GM18873 (cell line): ENCODE results near the gene SCN4A.
A peak's percentile ranks its signal among the peaks of the same experiment; 100 is the strongest.
"Not testable (repeated sequence)": the region's sequence is repeated elsewhere in the genome, so short reads cannot be mapped to it uniquely, and the experiment has no call there.

Experiments used
- ATAC-seq: cut with Tn5 transposase; IDR thresholded peaks from one replicate; pipeline ENCODE4 v1.9.1; 2021; ENCODE audit warnings: mild to moderate bottlenecking, moderate library complexity, moderate number of reproducible peaks; ENCODE audit not compliant: unreplicated experiment, low FRiP score

SCN4A gene

DNA sequence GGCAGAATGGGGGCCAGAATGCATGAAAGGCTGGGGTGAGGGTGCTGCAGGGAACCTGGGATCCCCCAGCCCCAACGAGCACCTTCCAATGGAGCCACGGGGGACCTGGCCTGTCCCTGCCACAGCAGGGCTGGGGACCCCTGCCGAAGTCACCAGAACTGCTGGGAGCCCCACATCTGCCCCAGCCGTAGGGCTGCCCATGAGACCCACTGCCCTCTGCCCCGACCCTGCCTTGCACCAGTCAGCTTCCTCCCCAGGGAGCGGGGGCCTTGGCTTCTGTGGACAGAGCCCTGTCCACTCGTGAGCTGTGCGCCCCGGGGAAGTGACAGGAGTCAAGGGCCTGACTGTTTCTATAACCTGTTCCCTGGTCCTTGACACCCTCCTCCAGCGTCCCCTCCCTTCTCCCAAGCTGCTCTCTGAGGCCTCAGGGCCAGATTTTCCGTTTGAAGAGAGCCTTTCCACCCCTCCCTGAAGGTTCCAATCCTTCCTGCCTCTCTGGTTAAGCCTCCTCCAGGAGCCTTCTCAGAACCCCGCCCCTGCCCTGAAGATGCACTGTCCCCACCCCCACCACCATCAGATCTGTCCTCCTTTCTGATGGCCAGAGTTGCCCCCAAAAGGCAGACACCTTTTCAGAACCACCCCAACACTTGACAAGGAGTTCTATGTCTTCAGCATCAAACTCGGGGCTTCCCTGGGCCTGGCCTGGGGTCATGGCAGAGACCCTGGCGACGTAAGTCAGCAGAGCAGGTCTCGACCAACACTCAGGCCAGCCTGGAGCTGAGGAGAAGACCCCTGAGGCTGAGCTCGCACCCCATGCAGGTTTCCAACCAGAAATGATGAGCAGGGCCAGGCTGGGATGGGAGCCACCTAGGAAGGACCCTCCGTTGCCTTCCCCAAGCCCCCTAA, 14.8 kb upstream of the SCN4A start:
- ATAC-seq = no peak

DNA sequence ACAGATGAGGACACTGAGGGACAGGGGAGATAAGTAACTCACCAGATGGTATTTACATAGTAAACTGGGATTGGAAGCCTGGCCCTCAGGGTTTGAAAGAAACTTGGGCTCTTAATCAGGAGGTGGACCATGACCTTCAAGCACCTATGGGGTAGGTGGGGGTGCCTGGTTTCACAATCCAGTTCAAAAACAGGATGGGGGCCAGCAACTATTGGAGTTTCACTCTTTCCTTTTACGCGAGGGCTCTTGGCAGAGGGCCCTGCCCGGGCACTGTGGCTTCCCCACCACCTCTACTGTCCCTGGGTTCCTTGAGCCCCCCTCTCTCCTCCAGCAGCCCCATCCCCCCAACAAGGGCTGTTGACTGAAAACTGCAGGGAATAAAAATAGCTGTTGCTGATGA, 14.1 kb upstream of the SCN4A start:
- no peak for ATAC-seq

DNA sequence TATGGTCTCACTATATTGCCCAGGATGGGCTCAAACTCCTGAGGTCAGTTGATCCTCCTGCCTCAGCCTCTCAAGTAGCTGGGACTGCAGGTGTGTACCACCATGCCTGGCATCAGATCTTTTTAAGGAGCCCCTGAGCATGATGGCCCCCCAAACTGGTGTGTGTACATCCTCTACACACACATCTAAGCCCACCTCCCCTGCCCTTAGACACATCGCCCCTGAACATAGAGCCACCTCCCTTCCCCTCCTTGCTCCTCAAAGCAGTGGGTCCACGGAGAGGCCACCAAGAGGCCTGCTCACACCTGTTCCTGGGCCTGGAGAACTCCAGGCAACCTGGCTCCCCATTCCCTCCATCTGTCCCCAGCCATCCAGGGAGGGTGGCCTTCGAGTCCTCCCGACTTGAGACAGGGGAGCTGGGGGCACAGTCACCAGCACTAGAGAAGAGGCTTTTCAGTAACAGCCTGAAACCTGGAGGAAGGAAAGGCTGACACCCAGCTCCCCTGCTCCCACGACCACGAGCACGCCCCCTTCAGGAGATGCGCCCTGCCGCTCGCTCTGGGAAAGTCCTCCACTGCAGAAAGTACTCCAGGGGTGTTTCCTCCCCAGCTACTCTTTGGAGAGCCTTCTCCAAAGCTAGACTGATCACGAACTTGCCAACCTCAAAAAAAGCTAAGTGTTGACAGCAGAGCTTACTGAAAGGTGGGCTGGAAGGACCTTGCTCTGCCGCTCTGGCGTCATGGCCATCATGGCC, 12.8 kb upstream of the SCN4A start:
- ATAC-seq = no peak

DNA sequence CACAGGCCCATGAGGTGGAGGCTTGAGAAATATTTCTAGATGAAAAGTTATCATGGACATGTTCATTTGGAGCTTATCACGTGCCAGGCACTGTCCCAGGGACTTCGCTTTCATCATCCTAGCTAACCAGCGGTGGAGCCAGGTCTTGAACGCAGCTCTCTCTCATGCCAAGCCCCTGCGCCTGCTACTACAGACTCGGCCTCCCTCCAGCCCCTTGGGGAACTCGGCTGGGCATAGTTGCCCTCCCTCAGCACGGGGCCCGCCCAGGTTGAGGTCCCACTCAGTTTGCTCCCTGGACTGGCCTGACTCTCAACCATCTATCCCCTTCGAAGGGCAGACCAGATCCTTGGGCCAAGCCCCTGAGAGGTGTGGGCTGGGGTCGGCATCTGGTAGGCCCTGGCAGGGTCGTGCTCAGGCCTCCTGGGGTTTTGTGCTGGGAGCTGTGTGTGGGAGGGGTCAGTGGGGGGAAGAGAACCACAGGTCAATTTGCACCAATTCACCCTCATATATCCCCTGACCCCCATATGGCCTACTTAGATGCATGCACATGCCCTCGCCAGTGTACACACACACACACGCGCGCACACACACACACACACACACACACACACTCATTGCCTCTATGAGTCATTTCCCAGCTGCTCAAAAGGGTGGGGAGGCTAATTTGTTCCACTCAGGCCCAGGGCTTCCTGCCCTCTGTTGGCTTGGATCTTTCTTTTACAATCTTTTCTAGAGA, 12.1 kb upstream of the SCN4A start:
- ATAC-seq = no peak

DNA sequence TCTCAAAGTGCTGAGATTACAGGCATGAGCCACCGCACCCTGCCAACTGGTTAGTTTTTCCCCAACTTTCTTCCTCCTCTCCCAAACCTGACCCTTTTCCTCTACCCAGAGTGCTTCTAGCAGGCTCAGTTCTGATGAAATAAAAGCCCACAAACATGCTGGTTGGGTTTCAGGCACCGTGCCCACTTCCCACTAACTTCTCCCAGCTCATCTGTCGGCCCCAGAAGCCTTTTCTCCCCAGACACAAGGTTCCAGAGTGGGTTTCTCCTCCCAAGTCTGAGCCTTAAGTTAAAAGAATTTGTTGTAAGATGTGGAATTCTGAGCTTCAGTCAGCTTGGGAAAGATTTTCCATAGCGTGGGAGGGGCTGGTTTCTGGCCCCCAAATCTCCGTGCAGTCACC, 11.5 kb upstream of the SCN4A start:
- no peak for ATAC-seq

DNA sequence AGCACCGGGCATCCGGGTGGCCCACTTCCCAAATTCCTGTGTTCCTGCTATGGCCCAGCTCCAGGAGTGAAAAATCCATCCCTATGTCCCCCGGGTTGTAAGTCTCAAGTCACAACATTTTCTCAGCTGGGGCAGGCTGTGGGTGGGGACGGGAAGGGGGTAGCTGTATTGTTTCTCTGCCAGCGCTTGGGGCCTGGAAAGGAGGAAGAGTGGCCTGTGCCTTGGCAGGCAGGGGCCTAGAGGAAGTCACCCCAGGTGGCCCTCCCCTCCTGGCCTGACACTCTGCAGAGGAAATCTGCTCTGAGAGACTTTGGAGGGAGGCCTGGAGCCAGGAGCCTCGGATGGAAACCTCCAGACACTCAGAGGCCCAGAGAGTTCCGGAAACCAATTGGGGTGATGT, 10.6 kb upstream of the SCN4A start:
- no peak for ATAC-seq

DNA sequence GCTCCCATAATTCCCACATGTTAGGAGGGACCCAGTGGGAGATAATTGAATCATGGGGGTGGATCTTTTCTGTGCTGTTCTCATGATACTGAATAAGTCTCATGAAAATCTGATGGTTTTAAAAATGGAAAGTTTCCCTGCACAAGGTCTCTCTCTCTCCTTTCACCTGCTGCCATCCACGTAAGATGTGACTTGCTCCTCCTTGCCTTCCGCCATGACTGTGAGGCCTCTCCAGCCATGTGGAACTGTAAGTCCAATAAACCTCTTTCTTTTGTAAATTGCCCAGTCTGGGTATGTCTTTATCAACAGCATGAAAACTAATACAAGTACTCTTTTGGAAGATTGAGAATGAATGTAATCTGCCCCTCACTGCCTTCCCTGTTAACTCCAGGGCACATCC, 9.9 kb upstream of the SCN4A start:
- ATAC-seq = not testable (repeated sequence)

DNA sequence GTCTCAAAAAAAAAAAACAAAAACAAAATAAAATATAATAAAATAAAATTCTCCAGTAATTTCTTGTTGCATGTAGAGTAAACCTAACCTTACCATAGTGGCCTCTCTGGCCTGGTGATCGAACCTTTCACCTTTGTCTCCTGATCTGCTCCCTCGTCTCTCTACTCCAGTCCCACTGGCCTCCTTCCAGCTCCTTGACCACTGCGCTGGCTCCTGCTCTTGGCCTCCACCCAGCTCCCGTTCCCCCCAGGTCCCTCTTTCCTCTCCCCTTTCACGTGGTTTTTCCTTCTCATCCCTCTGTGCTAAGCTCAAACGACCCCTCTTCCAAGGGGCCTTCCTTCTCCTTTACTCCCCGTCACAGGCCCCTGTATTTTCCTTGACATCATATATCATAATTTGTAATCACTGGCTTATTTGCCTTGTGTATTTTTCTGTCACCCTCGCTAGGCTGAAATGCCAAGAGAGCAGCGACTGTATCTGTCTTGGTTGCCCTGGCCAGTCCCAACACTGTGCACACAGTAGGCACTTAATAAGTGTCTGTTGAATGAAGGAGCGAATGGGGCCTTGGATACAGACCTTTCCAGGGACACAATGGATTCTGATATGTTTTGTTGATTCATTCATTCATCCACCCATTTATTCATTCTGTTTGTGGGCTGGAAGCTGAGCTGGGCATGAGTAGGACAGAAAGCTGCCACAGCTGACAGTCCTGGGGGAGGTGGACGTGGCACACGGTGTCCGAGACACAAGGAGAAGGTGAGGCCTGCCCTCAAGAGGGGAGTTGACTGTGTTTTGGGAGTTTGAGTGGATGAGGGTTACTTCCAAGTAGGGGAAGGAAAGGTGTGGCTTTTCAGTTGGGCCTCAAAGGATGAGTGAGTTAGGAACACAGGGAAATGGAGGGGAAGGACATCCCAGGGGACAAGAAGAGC, 5.8 kb upstream of the SCN4A start:
- no peak for ATAC-seq

DNA sequence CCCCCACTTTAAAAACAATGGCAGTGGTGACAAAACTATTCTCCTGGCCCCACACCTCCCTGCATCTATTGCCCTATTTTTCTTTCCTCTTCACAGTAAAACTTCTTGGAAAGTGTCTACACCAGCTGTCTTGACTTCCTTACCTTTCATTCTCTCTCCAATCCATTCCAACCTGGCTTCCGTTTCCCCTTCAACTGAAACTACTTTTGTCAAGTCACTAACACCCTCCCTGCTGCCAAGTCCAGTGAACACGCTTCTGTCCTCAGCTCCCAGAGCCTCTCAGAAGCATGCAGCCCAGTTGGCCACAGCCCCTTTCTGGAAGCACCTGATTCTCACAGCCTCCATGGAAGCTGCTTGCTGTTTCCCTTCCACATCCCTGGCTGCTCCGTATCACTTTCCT, 4.0 kb upstream of the SCN4A start:
- no peak for ATAC-seq

DNA sequence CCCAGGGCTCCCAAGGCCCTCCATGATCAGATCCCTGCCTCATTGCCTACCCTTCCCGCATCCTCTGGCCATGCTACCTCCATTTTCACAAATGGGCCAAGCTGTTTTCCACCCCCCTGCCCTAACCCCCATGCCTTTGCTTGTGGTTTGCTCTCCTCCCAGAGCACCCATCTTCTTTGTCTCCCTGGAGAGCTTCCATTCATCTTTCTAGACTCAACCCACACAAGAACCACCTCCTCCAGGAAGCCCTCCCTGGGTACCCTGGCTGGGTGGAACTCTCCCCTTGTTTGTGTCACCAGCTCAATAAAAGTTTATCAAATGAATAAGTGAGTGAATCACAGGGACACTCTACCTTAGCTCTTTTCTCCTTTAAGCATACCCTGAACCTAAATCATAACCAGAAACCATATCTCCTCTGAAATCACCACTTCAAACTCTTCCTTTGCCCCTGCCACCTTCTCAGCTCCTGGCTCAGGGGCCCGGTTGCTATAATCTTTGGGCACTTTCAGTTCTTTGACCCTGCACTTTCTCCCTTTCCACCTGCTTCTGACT, 2.9 kb upstream of the SCN4A start:
- no peak for ATAC-seq

DNA sequence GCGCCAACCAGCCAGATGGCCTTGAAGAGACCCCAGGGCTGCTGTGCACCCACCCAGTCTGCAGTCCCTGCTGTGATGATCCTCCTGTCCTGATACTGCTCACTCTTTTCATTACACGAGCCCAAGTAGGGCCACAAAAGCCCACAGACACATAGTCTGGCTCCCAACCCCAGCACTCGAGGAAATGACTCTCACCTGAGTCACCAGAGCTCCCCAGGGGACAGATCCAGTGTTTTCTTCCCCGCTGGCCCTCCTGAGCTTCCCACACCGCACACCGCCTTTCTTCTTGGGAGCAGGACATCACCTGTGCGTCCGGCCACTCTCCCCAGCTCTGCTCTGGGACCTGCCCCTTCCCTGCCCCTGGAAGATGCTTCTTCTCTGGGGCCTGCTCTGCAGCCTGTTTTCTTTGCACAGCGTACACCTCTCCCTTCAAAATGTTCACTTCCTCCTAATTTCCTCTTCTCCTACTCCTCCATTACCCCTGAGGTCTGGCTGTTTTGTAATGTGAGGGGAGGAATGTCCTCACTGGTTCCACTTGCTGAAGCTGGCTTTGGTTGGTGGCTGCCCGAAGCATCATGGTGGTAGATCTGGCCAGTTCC, 2.0 kb upstream of the SCN4A start:
- ATAC-seq = no peak

DNA sequence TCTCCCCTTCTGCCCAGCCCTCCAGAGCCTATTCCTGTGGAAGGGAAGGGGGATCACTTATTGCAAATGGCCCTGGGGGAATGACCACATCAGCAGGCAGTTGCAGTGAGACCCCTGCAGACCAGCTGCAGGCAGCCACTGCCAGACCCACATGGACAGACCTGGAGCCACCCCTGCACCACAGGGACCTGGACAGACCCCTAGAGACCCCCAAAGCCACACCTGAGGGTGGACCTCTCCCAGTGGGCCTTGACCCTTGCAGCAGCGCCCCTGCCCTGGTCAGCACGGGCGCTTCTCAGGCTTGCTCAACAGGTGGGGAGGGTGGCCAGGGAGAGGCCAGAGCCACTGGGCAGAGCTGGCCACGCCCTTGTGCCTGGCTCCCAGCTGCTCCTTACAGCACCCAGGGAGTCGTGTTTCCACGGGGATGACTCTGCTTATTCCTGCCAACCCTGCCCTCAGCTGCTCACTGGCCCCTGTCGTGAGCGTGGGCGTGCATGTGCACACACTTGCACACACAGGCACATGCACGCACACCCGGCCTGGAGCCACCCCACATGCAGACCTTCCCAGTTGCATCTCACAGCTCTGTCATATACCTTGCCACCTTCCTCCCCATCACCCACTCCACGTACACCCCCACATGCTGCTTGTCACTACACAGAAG, 1.3 kb upstream of the SCN4A start:
- no peak for ATAC-seq

DNA sequence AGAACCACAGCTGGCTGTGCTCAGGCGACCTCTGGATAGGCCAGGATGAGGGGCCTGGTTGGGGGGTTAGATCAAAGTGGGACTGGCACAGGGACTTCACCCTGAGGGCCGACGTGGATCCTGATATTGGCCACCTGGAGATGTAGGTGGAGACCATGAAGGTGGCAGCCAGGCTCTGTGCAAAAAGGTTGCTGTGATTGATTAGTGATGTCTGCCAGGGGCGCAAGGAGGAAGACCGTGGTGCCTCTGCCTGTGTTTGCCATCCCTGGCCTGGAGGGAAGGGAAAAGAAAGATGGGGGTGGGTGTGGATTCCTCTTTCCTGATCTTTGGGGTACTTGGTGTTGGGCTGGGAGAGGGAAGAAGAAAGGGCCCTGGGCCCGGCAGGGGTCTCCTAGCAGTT, 529 bp upstream of the SCN4A start:
- ATAC-seq = no peak

DNA sequence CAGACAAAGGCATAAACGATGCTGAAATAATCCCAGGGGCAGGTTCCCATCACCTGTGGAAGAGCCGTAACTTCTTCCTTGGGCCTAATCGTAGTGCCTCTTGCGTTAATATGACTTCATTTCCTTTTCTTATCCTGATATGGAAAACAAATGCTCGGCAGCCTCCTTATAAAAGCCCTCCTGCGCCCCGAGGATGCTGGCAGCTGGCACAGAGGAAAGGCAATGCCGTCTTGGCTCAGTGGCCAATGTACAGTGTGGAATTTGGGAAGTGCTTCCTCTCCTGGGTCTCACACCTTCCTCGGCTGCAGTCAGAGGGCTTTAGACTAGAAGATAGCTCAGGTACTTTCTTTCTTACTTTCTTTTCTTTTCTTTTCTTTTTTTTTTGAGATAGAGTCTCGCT, 3.4 kb downstream of the SCN4A start:
- ATAC-seq = no peak

DNA sequence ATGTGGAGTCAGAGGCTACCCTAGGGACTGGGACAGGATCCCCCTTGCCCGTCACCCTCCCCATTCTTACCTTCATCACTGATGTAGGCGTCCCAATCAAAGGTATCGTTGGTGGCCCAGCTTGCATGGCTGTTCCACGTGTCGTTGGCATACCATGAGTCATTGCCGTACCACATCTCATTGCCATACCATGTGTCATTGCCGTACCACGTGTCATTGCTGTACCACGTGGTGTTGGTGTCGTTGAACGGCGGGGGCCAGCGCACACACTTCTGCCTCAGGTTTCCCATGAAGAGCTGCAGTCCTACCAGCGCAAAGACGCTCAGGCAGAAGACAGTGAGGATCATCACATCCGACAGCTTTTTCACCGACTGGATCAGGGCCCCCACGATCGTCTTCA, 4.8 kb downstream of the SCN4A start:
- no peak for ATAC-seq

DNA sequence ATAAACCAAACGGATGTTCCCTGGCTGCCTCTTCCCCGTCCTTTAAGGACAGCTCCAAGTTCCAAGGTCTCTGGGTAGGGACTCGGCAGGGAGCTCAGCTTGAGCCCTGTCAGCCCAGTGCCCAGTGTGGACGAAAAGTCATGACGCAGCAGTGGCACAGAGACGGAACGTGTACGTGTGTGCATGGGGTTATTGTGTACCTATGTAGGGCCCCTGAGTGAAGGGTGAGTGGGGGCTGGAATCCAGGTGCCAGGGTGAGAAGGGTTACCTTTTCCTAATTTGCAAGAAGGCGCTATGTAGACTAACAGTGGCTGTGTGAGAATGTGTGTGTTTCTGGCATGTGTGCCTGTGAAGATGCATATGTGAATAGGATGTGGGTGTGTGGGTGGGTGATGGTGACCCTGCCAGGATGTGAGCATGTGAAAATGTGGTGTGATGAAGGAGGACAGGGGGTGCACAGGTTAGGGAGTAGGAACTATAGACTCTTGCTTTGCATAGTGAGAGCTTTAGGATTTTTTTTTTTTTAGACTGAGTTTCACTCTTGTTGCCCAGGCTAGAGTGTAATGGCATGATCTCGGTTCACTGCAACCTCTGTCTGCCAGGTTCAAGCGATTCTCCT, 6.0 kb downstream of the SCN4A start:
- peak; percentile 44 for ATAC-seq

DNA sequence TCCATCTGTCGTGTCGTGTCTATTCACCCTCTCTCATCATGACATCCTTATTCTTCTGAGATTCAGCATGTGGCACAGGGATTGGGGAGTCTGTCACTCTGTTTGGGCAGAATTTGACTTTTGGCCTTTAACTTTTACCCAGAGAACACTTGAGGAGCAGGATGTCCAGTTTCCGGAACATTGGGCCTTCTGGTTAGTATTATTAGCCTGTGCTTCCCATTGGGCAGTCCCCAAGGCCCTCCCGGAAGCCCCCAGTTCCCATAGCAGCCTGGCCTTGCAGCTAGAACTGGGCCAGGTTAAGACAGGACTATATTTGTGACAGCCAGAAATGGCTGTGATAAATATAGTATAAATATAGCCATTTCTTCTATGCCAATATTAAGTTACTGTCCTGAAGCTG, 9.6 kb downstream of the SCN4A start:
- ATAC-seq = no peak

DNA sequence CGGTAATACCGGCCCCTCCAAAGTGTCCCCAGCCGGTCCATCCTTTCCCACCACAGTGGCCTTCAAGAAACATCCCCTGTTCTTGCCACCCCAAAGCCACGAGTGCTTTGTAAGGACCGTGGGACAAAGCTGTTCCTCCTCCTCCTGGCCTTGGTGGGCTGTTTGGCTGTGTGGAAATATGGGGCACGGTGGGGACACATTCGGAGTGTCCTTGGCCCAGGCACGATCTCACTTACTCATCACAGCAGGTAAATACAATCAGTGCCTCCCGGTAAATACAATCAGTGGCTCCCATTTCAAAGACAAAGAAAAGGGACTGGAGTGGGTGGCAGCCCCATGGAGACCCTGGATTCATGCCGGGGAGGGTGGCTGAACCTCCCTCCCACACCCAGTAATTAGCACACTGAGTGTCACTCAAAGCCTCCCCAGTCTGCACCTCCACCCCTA, 10.4 kb downstream of the SCN4A start:
- ATAC-seq = no peak
